ENCODE data around the gene PIGV.

GRCh38 chr1:26761217-26761616 is 26.5 kb upstream of the PIGV start:
- TF ChIP-seq EZH2 (IDR thresholded peaks at IDR 0.05; ENCODE audit: insufficient read depth, poor library complexity, severe bottlenecking) (no peak), EZH2phosphoT487 (IDR thresholded peaks at IDR 0.05; ENCODE audit: insufficient read depth, low read depth) (no peak)
